ENCODE data around the gene KCNH4. TPM values are rescaled to one million over a fixed set of nuclear protein-coding genes. Genes with fewer than 3 reads are reported as not detected.
A peak's percentile ranks its signal among the peaks of the same experiment; 100 is the strongest.

KCNH4 gene
- total RNA-seq, 4 donors from 2014 or later: not detected

- DNase-seq (ENCODE audit: low spot score in 2 of 2): no peak
- WGBS, 2 donors: 83% methylated on average over 3 of the region's 3 CpGs
- H3K4me3 ChIP-seq (ENCODE audit: low read depth, poor library complexity, severe bottlenecking): no peak overlapping the region
- no peak for TF ChIP-seq CTCF (IDR thresholded peaks at IDR 0.05)
- no peak for TF ChIP-seq POLR2A (IDR thresholded peaks at IDR 0.05)
- intact Hi-C loops (cut with DNase I; ENCODE audit: low total_unique reads): no loop called here
Measured at GRCh38 chr17:42136654-42137051, 44.3 kb downstream of the KCNH4 start.

- no peak for DNase-seq (ENCODE audit: low spot score in 2 of 2)
- intact Hi-C loops (cut with DNase I; ENCODE audit: low total_unique reads): no loop called here
- WGBS, 2 donors: 65 to 71% methylated on average over 15 of the region's 15 CpGs
- TF ChIP-seq CTCF (IDR thresholded peaks at IDR 0.05) (peak in 1 of 3 donors; percentile 57), POLR2A (IDR thresholded peaks at IDR 0.05) (no peak)
- no peak overlapping the region for H3K4me3 ChIP-seq (ENCODE audit: low read depth, poor library complexity, severe bottlenecking)
Measured at GRCh38 chr17:42135664-42136653, 45.0 kb downstream of the KCNH4 start.

- no peak for DNase-seq (ENCODE audit: low spot score in 2 of 2)
- 94 to 96% methylated on average over 6 of the region's 6 CpGs for WGBS, 2 donors
- TF ChIP-seq CTCF (IDR thresholded peaks at IDR 0.05): no peak
- H3K4me3 ChIP-seq (ENCODE audit: low read depth, poor library complexity, severe bottlenecking): no peak overlapping the region
- intact Hi-C loops (cut with DNase I; ENCODE audit: low total_unique reads): no loop called here
Measured at GRCh38 chr17:42135151-42135550, 45.8 kb downstream of the KCNH4 start.

- TF ChIP-seq CTCF (IDR thresholded peaks at IDR 0.05) (no peak), POLR2A (IDR thresholded peaks at IDR 0.05) (no peak)
- no peak for DNase-seq (ENCODE audit: low spot score in 2 of 2)
- H3K4me3 ChIP-seq (ENCODE audit: low read depth, poor library complexity, severe bottlenecking): no peak overlapping the region
- 23 to 33% methylated on average over 4 of the region's 4 CpGs for WGBS, 2 donors
- intact Hi-C loops (cut with DNase I; ENCODE audit: low total_unique reads): no loop called here
Measured at GRCh38 chr17:42133461-42134041, 47.4 kb downstream of the KCNH4 start.

GRCh38 chr17:42132941-42133340 lies 48.0 kb downstream of the KCNH4 start:
- TF ChIP-seq CTCF (IDR thresholded peaks at IDR 0.05) (no peak), POLR2A (IDR thresholded peaks at IDR 0.05) (no peak)
- 10 to 17% methylated on average over 3 of the region's 3 CpGs for WGBS, 2 donors
- no peak overlapping the region for H3K4me3 ChIP-seq (ENCODE audit: low read depth, poor library complexity, severe bottlenecking)
- intact Hi-C loops (cut with DNase I; ENCODE audit: low total_unique reads): no loop called here
- peak in 1 of 2 donors; percentile 65 for DNase-seq (ENCODE audit: low spot score in 2 of 2)
